ENCODE results near the gene DPYSL4. TPM values are rescaled to one million over a fixed set of nuclear protein-coding genes. Genes with fewer than 3 reads are reported as not detected.
A peak's percentile ranks its signal among the peaks of the same experiment; 100 is the strongest.

Gene DPYSL4
- polyA plus RNA-seq, 3 donors: 0.08 TPM; not detected in 2

GRCh38 chr10:132165416-132165980 lies 21.2 kb upstream of the DPYSL4 start:
- H3K27me3 Mint-ChIP-seq (ENCODE audit: low read depth in 3 of 3): peaks cover 9 to 10% (median 9%) of the 10 kb centered on the region in 3 donors
- H3K27ac ChIP-seq (ENCODE audit: low read depth in 1 of 2, low read length in 2 of 2): no peak overlapping the region
- H3K36me3 Mint-ChIP-seq: no peaks in the 10 kb centered on the region
- no peaks in the 10 kb centered on the region for H3K9me3 ChIP-seq (replicated peaks in 1 of 2; ENCODE audit: control insufficient read depth in 1 of 2, insufficient read depth in 1 of 2, low read length in 2 of 2)
- no peaks in the 10 kb centered on the region for H3K4me1 Mint-ChIP-seq
- no peak overlapping the region for H3K4me2 ChIP-seq (replicated peaks; ENCODE audit: extremely low read depth, low read length, poor library complexity, severe bottlenecking)
- H2AFZ ChIP-seq (ENCODE audit: insufficient read depth, low read depth, low read length, poor library complexity, severe bottlenecking): no peak overlapping the region
- no peak for TF ChIP-seq CTCF (IDR thresholded peaks at IDR 0.05)
- no peaks in the 10 kb centered on the region for H3K4me1 ChIP-seq (ENCODE audit: control insufficient read depth in 1 of 2, insufficient read depth in 2 of 2, low read length in 2 of 2)
- WGBS (ENCODE audit: insufficient coverage): 88% methylated on average over 13 of the region's 21 CpGs
- H3K79me2 ChIP-seq (ENCODE audit: insufficient read depth, low read length): no peaks in the 10 kb centered on the region
- no peaks in the 10 kb centered on the region for H3K36me3 ChIP-seq (replicated peaks in 1 of 2; ENCODE audit: control insufficient read depth in 1 of 2, insufficient read depth in 2 of 2, low read length in 2 of 2)
- no peak for DNase-seq
- intact Hi-C loops (cut with micrococcal nuclease): no loop called here
- no peak overlapping the region for H3K4me3 ChIP-seq (replicated peaks in 1 of 3; ENCODE audit: low read depth in 2 of 3, low read length in 3 of 3)
- H3K4me3 Mint-ChIP-seq: no peak overlapping the region
- no peak overlapping the region for H3K9ac ChIP-seq (ENCODE audit: insufficient read depth, low read length, poor library complexity, severe bottlenecking)
- no peak overlapping the region for H3K27ac Mint-ChIP-seq
- H3K9me3 Mint-ChIP-seq: peaks cover 0 to 2% (median 0%) of the 10 kb centered on the region in 7 donors
- H3K27me3 ChIP-seq (ENCODE audit: control insufficient read depth in 2 of 2, insufficient read depth in 2 of 2, low read length in 2 of 2): peaks cover 0 to 5% of the 10 kb centered on the region in 2 donors
- H4K20me1 ChIP-seq (ENCODE audit: insufficient read depth, low read length): no peaks in the 10 kb centered on the region

- Histone ChIP-seq H4K20me1 (ENCODE audit: insufficient read depth, low read length) (no peaks in the 10 kb centered on the region), H3K4me2 (replicated peaks; ENCODE audit: extremely low read depth, low read length, poor library complexity, severe bottlenecking) (no peak overlapping the region), H3K27ac (ENCODE audit: low read depth in 1 of 2, low read length in 2 of 2) (no peak overlapping the region), H3K79me2 (ENCODE audit: insufficient read depth, low read length) (no peaks in the 10 kb centered on the region), H3K27me3 (ENCODE audit: control insufficient read depth in 2 of 2, insufficient read depth in 2 of 2, low read length in 2 of 2) (peaks cover 0 to 5% of the 10 kb centered on the region in 2 donors), H3K9me3 (replicated peaks in 1 of 2; ENCODE audit: control insufficient read depth in 1 of 2, insufficient read depth in 1 of 2, low read length in 2 of 2) (no peaks in the 10 kb centered on the region), H3K36me3 (replicated peaks in 1 of 2; ENCODE audit: control insufficient read depth in 1 of 2, insufficient read depth in 2 of 2, low read length in 2 of 2) (no peaks in the 10 kb centered on the region), H2AFZ (ENCODE audit: insufficient read depth, low read depth, low read length, poor library complexity, severe bottlenecking) (no peak overlapping the region), H3K4me1 (ENCODE audit: control insufficient read depth in 1 of 2, insufficient read depth in 2 of 2, low read length in 2 of 2) (no peaks in the 10 kb centered on the region), H3K4me3 (replicated peaks in 1 of 3; ENCODE audit: low read depth in 2 of 3, low read length in 3 of 3) (no peak overlapping the region), H3K9ac (ENCODE audit: insufficient read depth, low read length, poor library complexity, severe bottlenecking) (no peak overlapping the region)
- Mint-ChIP-seq H3K4me3 (no peak overlapping the region), H3K9me3 (peaks cover 0 to 2% (median 0%) of the 10 kb centered on the region in 7 donors), H3K4me1 (no peaks in the 10 kb centered on the region), H3K36me3 (no peaks in the 10 kb centered on the region), H3K27me3 (ENCODE audit: low read depth in 3 of 3) (peaks cover 9 to 10% (median 9%) of the 10 kb centered on the region in 3 donors), H3K27ac (peak overlapping the region in 1 of 7 donors; percentile 56)
- 91% methylated on average over 22 of the region's 23 CpGs for WGBS (ENCODE audit: insufficient coverage)
- TF ChIP-seq CTCF (IDR thresholded peaks at IDR 0.05): no peak
- intact Hi-C loops (cut with micrococcal nuclease): no loop called here
- no peak for DNase-seq
Measured at GRCh38 chr10:132166216-132166950, 20.4 kb upstream of the DPYSL4 start.
